GM18508 (cell line): ENCODE data around the gene TNFRSF8.
"Not testable (repeated sequence)": the region's sequence is repeated elsewhere in the genome, so short reads cannot be mapped to it uniquely, and the experiment has no call there.

Experiments
- ATAC-seq: cut with Tn5 transposase; IDR thresholded peaks from one replicate; pipeline ENCODE4 v1.9.1; 2021; ENCODE audit warnings: moderate number of reproducible peaks; ENCODE audit not compliant: insufficient read depth, unreplicated experiment

The TNFRSF8 gene

GRCh38 chr1:12038356-12039163 lies 24.5 kb upstream of the TNFRSF8 start:
- no peak for ATAC-seq

- no peak for ATAC-seq
Observed at GRCh38 chr1:12039164-12039525, 24.0 kb upstream of the TNFRSF8 start.

- ATAC-seq: not testable (repeated sequence)
Observed at GRCh38 chr1:12039824-12040456, 23.2 kb upstream of the TNFRSF8 start.

GRCh38 chr1:12040457-12041051 lies 22.5 kb upstream of the TNFRSF8 start:
- peak; percentile 51 for ATAC-seq

- ATAC-seq: not testable (repeated sequence)
Observed at GRCh38 chr1:12044187-12044877, 18.8 kb upstream of the TNFRSF8 start.

GRCh38 chr1:12046749-12047119 lies 16.4 kb upstream of the TNFRSF8 start:
- ATAC-seq: no peak

GRCh38 chr1:12047120-12047876 lies 15.8 kb upstream of the TNFRSF8 start:
- peak; percentile 29 for ATAC-seq

GRCh38 chr1:12048372-12048771 lies 14.7 kb upstream of the TNFRSF8 start:
- ATAC-seq: no peak

- ATAC-seq: no peak
Observed at GRCh38 chr1:12049616-12050015, 13.5 kb upstream of the TNFRSF8 start.

- no peak for ATAC-seq
Observed at GRCh38 chr1:12051361-12051760, 11.7 kb upstream of the TNFRSF8 start.

GRCh38 chr1:12052008-12052573 lies 11.0 kb upstream of the TNFRSF8 start:
- ATAC-seq: peak; percentile 48

GRCh38 chr1:12052997-12053686 lies 10.0 kb upstream of the TNFRSF8 start:
- no peak for ATAC-seq

GRCh38 chr1:12053752-12054548 lies 9.2 kb upstream of the TNFRSF8 start:
- no peak for ATAC-seq

GRCh38 chr1:12055259-12055658 lies 7.8 kb upstream of the TNFRSF8 start:
- no peak for ATAC-seq

GRCh38 chr1:12056331-12056841 lies 6.7 kb upstream of the TNFRSF8 start:
- ATAC-seq: no peak

GRCh38 chr1:12057382-12057781 lies 5.7 kb upstream of the TNFRSF8 start:
- no peak for ATAC-seq

- ATAC-seq: no peak
Observed at GRCh38 chr1:12057940-12058687, 5.0 kb upstream of the TNFRSF8 start.

GRCh38 chr1:12059226-12059625 lies 3.9 kb upstream of the TNFRSF8 start:
- no peak for ATAC-seq
